Measurements from ENCODE around the gene GINS3. TPM values are rescaled to one million over a fixed set of nuclear protein-coding genes. Genes with fewer than 3 reads are reported as not detected.

GINS3 gene
- total RNA-seq (2014; rRNA removed; shearing (Covaris generic)) (17.0 and 17.8 TPM in 2 replicates), polyA plus RNA-seq (2016; fragmentation: Nextera tagmentation; extraction: Ambion mirVana) (8.8 and 9.4 TPM in 2 replicates)
- long read RNA-seq, transcript GINS3-201 (3 exons, 2,274 nt) = major isoform, 5 of 6 reads
- long read RNA-seq, partial matches to known transcripts = 0 of 6 reads
- long read RNA-seq, other reads (novel, unspliced or antisense) = 1 of 6 reads

DNA sequence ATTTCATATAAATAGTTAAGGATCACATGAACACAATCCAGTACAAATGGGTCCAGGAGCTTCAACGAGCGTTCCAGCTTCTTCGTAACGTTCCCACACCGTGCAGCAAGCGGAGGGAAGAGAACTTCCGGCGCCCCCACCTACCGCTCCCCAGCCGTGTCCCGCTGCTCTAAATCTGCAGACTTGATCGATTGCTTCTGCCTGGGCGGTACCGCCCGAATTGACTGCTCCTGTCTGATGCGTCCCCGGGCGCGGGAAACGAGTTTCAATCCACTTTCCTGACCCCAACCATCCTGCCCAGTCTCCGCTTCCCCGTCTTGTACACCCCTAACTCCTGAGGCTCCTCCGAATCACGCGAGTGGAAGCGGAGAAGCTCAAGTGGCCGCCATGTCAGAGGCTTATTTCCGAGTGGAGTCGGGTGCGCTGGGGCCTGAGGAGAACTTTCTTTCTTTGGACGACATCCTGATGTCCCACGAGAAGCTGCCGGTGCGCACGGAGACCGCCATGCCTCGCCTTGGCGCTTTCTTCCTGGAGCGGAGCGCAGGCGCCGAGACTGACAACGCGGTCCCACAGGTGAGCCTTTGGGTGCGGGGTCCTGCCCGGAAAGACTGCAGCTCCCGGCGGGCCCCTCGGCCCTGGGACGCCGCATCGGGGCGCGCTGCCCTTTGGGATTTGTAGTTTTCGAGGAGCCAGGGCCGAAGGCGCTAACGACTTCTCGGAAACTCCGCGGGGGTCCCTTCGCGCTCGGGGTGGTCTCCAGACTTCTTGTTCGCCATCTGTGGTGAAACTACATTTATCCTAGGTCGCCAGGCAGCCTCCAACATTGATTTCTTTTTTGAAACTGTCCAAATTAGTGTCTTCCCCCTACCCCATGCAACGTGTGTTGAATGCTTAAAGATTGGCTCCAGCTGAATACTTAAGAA lies at the start of gene GINS3:
Gene GINS3 (plus strand): TSS at position 257 of the 923 bp plus-strand sequence. CDS start 131 bp downstream, at position 388.
- Histone ChIP-seq H3K9me2 (ENCODE audit: insufficient read depth) (no peaks in the 10 kb centered on the region; the same call in 1 of the 2 replicates), H3K36me3 (ENCODE audit: insufficient read depth) (no peaks in the 10 kb centered on the region), H3K4me3 (peak within 1 kb of the TSS; percentile 93), H3K4me2 (peak within 1 kb of the TSS; percentile 95), H3K4me1 (ENCODE audit: insufficient read depth) (peaks cover 6% of the 10 kb centered on the region), H2AFZ (peak within 1 kb of the TSS; percentile 99), H3F3A (replicated peaks; ENCODE audit: low read depth) (no peaks in the 10 kb centered on the region), H3K27ac (ENCODE audit: low read depth) (peak within 1 kb of the TSS; percentile 87; the same call in 1 of the 2 replicates), H4K20me1 (replicated peaks; ENCODE audit: insufficient read depth) (no peaks in the 10 kb centered on the region), H3K27me3 (ENCODE audit: insufficient read depth) (peaks cover 25% of the 10 kb centered on the region), H3K79me2 (replicated peaks; ENCODE audit: insufficient read depth) (peaks cover 22% of the 10 kb centered on the region)
- no peaks in the 10 kb centered on the region for H3K4me1 Mint-ChIP-seq
- peak within 1 kb of the TSS; percentile 99 for H3K4me3 Mint-ChIP-seq
- peaks cover 19% of the 10 kb centered on the region for H3K9me3 Mint-ChIP-seq
- H3K27me3 Mint-ChIP-seq (ENCODE audit: insufficient read depth, low read depth, poor library complexity) = peaks cover 6% of the 10 kb centered on the region
- peak within 1 kb of the TSS; percentile 98 for H3K27ac Mint-ChIP-seq
- peak; percentile 99 for ATAC-seq
- H3K36me3 Mint-ChIP-seq (ENCODE audit: low read depth) = peaks cover 21% of the 10 kb centered on the region
- DNase-seq (ENCODE audit: low spot score) = peak; percentile 95
- peak; percentile 70 for TF ChIP-seq POLR2AphosphoS5 (IDR thresholded peaks at IDR 0.05; ENCODE audit: low read depth)
- TF ChIP-seq JUNB (IDR thresholded peaks at IDR 0.05; ENCODE audit: unreplicated experiment) = no peak
- TF ChIP-seq, protein P1, sequence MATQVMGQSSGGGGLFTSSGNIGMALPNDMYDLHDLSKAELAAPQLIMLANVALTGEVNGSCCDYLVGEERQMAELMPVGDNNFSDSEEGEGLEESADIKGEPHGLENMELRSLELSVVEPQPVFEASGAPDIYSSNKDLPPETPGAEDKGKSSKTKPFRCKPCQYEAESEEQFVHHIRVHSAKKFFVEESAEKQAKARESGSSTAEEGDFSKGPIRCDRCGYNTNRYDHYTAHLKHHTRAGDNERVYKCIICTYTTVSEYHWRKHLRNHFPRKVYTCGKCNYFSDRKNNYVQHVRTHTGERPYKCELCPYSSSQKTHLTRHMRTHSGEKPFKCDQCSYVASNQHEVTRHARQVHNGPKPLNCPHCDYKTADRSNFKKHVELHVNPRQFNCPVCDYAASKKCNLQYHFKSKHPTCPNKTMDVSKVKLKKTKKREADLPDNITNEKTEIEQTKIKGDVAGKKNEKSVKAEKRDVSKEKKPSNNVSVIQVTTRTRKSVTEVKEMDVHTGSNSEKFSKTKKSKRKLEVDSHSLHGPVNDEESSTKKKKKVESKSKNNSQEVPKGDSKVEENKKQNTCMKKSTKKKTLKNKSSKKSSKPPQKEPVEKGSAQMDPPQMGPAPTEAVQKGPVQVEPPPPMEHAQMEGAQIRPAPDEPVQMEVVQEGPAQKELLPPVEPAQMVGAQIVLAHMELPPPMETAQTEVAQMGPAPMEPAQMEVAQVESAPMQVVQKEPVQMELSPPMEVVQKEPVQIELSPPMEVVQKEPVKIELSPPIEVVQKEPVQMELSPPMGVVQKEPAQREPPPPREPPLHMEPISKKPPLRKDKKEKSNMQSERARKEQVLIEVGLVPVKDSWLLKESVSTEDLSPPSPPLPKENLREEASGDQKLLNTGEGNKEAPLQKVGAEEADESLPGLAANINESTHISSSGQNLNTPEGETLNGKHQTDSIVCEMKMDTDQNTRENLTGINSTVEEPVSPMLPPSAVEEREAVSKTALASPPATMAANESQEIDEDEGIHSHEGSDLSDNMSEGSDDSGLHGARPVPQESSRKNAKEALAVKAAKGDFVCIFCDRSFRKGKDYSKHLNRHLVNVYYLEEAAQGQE (IDR thresholded peaks at IDR 0.05; ENCODE audit: unreplicated experiment) = no peak
- no peak for TF ChIP-seq EZH2phosphoT487 (IDR thresholded peaks at IDR 0.05; ENCODE audit: unreplicated experiment)
- no peak for TF ChIP-seq STAT1 (IDR thresholded peaks at IDR 0.05; ENCODE audit: unreplicated experiment)
- TF ChIP-seq, protein P2, sequence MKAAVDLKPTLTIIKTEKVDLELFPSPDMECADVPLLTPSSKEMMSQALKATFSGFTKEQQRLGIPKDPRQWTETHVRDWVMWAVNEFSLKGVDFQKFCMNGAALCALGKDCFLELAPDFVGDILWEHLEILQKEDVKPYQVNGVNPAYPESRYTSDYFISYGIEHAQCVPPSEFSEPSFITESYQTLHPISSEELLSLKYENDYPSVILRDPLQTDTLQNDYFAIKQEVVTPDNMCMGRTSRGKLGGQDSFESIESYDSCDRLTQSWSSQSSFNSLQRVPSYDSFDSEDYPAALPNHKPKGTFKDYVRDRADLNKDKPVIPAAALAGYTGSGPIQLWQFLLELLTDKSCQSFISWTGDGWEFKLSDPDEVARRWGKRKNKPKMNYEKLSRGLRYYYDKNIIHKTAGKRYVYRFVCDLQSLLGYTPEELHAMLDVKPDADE (IDR thresholded peaks at IDR 0.05) = peak; percentile 93
- TF ChIP-seq EZH2 (IDR thresholded peaks at IDR 0.05; ENCODE audit: low read depth, unreplicated experiment) = no peak
- TF ChIP-seq CREB1 (CRISPR knock-in tag; IDR thresholded peaks at IDR 0.05; ENCODE audit: low read depth) = peak; percentile 78
- no peak for TF ChIP-seq ZNF331 (CRISPR knock-in tag; IDR thresholded peaks at IDR 0.05; ENCODE audit: low read depth)
- TF ChIP-seq, protein P3, sequence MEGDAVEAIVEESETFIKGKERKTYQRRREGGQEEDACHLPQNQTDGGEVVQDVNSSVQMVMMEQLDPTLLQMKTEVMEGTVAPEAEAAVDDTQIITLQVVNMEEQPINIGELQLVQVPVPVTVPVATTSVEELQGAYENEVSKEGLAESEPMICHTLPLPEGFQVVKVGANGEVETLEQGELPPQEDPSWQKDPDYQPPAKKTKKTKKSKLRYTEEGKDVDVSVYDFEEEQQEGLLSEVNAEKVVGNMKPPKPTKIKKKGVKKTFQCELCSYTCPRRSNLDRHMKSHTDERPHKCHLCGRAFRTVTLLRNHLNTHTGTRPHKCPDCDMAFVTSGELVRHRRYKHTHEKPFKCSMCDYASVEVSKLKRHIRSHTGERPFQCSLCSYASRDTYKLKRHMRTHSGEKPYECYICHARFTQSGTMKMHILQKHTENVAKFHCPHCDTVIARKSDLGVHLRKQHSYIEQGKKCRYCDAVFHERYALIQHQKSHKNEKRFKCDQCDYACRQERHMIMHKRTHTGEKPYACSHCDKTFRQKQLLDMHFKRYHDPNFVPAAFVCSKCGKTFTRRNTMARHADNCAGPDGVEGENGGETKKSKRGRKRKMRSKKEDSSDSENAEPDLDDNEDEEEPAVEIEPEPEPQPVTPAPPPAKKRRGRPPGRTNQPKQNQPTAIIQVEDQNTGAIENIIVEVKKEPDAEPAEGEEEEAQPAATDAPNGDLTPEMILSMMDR (conservative IDR thresholded peaks at IDR 0.05; ENCODE audit: low read depth in 2 of 2) = 0 out of 4 replicates have a peak, but pooled peaks of 1 of the 2 experiments have one; percentile 7
- TF ChIP-seq, protein P4, sequence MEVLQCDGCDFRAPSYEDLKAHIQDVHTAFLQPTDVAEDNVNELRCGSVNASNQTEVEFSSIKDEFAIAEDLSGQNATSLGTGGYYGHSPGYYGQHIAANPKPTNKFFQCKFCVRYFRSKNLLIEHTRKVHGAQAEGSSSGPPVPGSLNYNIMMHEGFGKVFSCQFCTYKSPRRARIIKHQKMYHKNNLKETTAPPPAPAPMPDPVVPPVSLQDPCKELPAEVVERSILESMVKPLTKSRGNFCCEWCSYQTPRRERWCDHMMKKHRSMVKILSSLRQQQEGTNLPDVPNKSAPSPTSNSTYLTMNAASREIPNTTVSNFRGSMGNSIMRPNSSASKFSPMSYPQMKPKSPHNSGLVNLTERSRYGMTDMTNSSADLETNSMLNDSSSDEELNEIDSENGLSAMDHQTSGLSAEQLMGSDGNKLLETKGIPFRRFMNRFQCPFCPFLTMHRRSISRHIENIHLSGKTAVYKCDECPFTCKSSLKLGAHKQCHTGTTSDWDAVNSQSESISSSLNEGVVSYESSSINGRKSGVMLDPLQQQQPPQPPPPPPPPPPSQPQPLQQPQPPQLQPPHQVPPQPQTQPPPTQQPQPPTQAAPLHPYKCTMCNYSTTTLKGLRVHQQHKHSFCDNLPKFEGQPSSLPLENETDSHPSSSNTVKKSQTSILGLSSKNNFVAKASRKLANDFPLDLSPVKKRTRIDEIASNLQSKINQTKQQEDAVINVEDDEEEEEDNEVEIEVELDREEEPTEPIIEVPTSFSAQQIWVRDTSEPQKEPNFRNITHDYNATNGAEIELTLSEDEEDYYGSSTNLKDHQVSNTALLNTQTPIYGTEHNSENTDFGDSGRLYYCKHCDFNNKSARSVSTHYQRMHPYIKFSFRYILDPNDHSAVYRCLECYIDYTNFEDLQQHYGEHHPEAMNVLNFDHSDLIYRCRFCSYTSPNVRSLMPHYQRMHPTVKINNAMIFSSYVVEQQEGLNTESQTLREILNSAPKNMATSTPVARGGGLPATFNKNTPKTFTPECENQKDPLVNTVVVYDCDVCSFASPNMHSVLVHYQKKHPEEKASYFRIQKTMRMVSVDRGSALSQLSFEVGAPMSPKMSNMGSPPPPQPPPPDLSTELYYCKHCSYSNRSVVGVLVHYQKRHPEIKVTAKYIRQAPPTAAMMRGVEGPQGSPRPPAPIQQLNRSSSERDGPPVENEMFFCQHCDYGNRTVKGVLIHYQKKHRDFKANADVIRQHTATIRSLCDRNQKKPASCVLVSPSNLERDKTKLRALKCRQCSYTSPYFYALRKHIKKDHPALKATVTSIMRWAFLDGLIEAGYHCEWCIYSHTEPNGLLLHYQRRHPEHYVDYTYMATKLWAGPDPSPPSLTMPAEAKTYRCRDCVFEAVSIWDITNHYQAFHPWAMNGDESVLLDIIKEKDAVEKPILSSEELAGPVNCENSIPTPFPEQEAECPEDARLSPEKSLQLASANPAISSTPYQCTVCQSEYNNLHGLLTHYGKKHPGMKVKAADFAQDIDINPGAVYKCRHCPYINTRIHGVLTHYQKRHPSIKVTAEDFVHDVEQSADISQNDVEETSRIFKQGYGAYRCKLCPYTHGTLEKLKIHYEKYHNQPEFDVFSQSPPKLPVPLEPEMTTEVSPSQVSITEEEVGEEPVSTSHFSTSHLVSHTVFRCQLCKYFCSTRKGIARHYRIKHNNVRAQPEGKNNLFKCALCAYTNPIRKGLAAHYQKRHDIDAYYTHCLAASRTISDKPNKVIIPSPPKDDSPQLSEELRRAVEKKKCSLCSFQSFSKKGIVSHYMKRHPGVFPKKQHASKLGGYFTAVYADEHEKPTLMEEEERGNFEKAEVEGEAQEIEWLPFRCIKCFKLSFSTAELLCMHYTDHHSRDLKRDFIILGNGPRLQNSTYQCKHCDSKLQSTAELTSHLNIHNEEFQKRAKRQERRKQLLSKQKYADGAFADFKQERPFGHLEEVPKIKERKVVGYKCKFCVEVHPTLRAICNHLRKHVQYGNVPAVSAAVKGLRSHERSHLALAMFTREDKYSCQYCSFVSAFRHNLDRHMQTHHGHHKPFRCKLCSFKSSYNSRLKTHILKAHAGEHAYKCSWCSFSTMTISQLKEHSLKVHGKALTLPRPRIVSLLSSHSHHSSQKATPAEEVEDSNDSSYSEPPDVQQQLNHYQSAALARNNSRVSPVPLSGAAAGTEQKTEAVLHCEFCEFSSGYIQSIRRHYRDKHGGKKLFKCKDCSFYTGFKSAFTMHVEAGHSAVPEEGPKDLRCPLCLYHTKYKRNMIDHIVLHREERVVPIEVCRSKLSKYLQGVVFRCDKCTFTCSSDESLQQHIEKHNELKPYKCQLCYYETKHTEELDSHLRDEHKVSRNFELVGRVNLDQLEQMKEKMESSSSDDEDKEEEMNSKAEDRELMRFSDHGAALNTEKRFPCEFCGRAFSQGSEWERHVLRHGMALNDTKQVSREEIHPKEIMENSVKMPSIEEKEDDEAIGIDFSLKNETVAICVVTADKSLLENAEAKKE (CRISPR knock-in tag; IDR thresholded peaks at IDR 0.05) = no peak
- TF ChIP-seq ZNF114 (CRISPR knock-in tag; IDR thresholded peaks at IDR 0.05) = no peak

Data from GM23338 (cell line).